ENCODE data around the gene KRT3.
"Not testable (repeated sequence)": the region's sequence is repeated elsewhere in the genome, so short reads cannot be mapped to it uniquely, and the experiment has no call there.

Gene KRT3

GRCh38 chr12:52798003-52798670 is 2.2 kb upstream of the KRT3 start:
- DNase-seq (ENCODE audit: low spot score) = no peak

- no peak for DNase-seq (ENCODE audit: low spot score)
Observed at GRCh38 chr12:52797529-52797894, 1.6 kb upstream of the KRT3 start.

- no peak for DNase-seq (ENCODE audit: low spot score)
Observed at GRCh38 chr12:52796839-52797528, 1.1 kb upstream of the KRT3 start.

- no peak for DNase-seq (ENCODE audit: low spot score)
Observed at GRCh38 chr12:52796429-52796794, 495 bp upstream of the KRT3 start.

GRCh38 chr12:52795332-52795674 is 614 bp downstream of the KRT3 start:
- not testable (repeated sequence) for DNase-seq (ENCODE audit: low spot score)

GRCh38 chr12:52794479-52795331 is 1.2 kb downstream of the KRT3 start:
- no peak for DNase-seq (ENCODE audit: low spot score)

GRCh38 chr12:52792185-52793029 is 3.5 kb downstream of the KRT3 start:
- DNase-seq (ENCODE audit: low spot score) = no peak

GRCh38 chr12:52791271-52792184 is 4.4 kb downstream of the KRT3 start:
- DNase-seq (ENCODE audit: low spot score) = no peak

GRCh38 chr12:52790427-52791270 is 5.3 kb downstream of the KRT3 start:
- no peak for DNase-seq (ENCODE audit: low spot score)

GRCh38 chr12:52789637-52790426 is 6.1 kb downstream of the KRT3 start:
- no peak for DNase-seq (ENCODE audit: low spot score)

- no peak for DNase-seq (ENCODE audit: low spot score)
Observed at GRCh38 chr12:52788876-52789636, 6.9 kb downstream of the KRT3 start.

- DNase-seq (ENCODE audit: low spot score) = no peak
Observed at GRCh38 chr12:52788192-52788875, 7.6 kb downstream of the KRT3 start.

- no peak for DNase-seq (ENCODE audit: low spot score)
Observed at GRCh38 chr12:52787324-52788191, 8.4 kb downstream of the KRT3 start.

GRCh38 chr12:52784909-52785308 is 11.0 kb downstream of the KRT3 start:
- no peak for DNase-seq (ENCODE audit: low spot score)

- DNase-seq (ENCODE audit: low spot score) = no peak
Observed at GRCh38 chr12:52783563-52784316, 12.2 kb downstream of the KRT3 start.

- no peak for DNase-seq (ENCODE audit: low spot score)
Observed at GRCh38 chr12:52782502-52782901, 13.4 kb downstream of the KRT3 start.
